MM.1S (cell line): ENCODE results near the gene PRSS36.

Experiments used
- DNase-seq: peaks from one replicate; pipeline ENCODE4 v3.0.0-alpha.2; 2015
- H2AFZ ChIP-seq: fragments of 300-600 bp; sonication (generic); 2 replicates; pipeline ENCODE4 v1.6.0; 2016; ENCODE audit warnings: antibody characterized with exemption, low read length
- H3F3A ChIP-seq: fragments of 300-600 bp; sonication (generic); 2 replicates; pipeline ENCODE4 v1.6.1; 2016; ENCODE audit warnings: mild to moderate bottlenecking, antibody characterized with exemption, low read length, moderate library complexity, mixed read lengths; ENCODE audit not compliant: insufficient read depth
- H3K27ac ChIP-seq: fragments of 300-600 bp; sonication (generic); 2 replicates; pipeline ENCODE4 v1.5.1; 2016; ENCODE audit warnings: mild to moderate bottlenecking, low read length
- H3K27me3 ChIP-seq: fragments of 300-600 bp; sonication (generic); replicated peaks from 2 replicates; pipeline ENCODE4 v1.6.0; 2016; ENCODE audit warnings: low read length; ENCODE audit not compliant: insufficient read depth
- H3K36me3 ChIP-seq: fragments of 300-600 bp; sonication (generic); replicated peaks from 2 replicates; pipeline ENCODE4 v1.6.1; 2016; ENCODE audit warnings: mild to moderate bottlenecking, low read length, mixed read lengths; ENCODE audit not compliant: insufficient read depth
- H3K4me1 ChIP-seq: fragments of 300-600 bp; sonication (generic); 2 replicates; pipeline ENCODE4 v1.6.1; 2016; ENCODE audit warnings: low read length, mixed read lengths
- H3K4me2 ChIP-seq: fragments of 300-600 bp; sonication (generic); 2 replicates; pipeline ENCODE4 v1.6.0; 2016; ENCODE audit warnings: low read depth, low read length
- H3K4me3 ChIP-seq: fragments of 300-600 bp; sonication (generic); 2 replicates; pipeline ENCODE4 v1.5.1; 2016; ENCODE audit warnings: low read length, mixed read lengths
- H3K79me2 ChIP-seq: fragments of 300-600 bp; sonication (generic); 2 replicates; pipeline ENCODE4 v1.6.1; 2016; ENCODE audit warnings: mixed run types, low read length, mixed read lengths
- H3K9ac ChIP-seq: fragments of 300-600 bp; sonication (generic); 2 replicates; pipeline ENCODE4 v1.6.1; 2016; ENCODE audit warnings: low read length, mixed read lengths
- H3K9me2 ChIP-seq: fragments of 300-600 bp; sonication (generic); replicated peaks from 2 replicates; pipeline ENCODE4 v1.6.1; 2016; ENCODE audit warnings: mild to moderate bottlenecking, low read length, mixed read lengths; ENCODE audit not compliant: insufficient read depth
- H3K9me3 ChIP-seq: fragments of 300-600 bp; sonication (generic); replicated peaks from 2 replicates; pipeline ENCODE4 v1.6.1; 2016; ENCODE audit warnings: mild to moderate bottlenecking, low read length, mixed read lengths; ENCODE audit not compliant: insufficient read depth
- H4K20me1 ChIP-seq: fragments of 300-600 bp; sonication (generic); 2 replicates; pipeline ENCODE4 v1.6.1; 2016; ENCODE audit warnings: mild to moderate bottlenecking, low read length, moderate library complexity, mixed read lengths; ENCODE audit not compliant: insufficient read depth
- EZH2 ChIP-seq: fragments of 300-600 bp; sonication (generic); optimal IDR thresholded peaks from 2 replicates; pipeline ENCODE3; 2017; ENCODE audit warnings: low read depth, mild to moderate bottlenecking, antibody characterized with exemption, low read length, mixed read lengths
- EZH2phosphoT487 ChIP-seq: fragments of 300-600 bp; sonication (generic); IDR thresholded peaks from 2 replicates; pipeline ENCODE4 v1.6.1; 2018; ENCODE audit warnings: antibody characterized with exemption, low read length
- TF ChIP-seq, protein P1 (sequence below): fragments of 300-600 bp; sonication (generic); IDR thresholded peaks from 2 replicates; pipeline ENCODE4 v1.5.1; 2016; ENCODE audit warnings: antibody characterized with exemption, low read length, mixed read lengths

Gene PRSS36

GRCh38 chr16:31185339-31185738, 35.5 kb upstream of the PRSS36 start:
- Histone ChIP-seq H3K4me2 (no peak overlapping the region), H3K4me1 (peaks cover 7% of the 10 kb centered on the region), H3F3A (peaks cover 4% of the 10 kb centered on the region; the same call in 1 of the 2 replicates), H3K9me3 (no peaks in the 10 kb centered on the region), H4K20me1 (peaks cover 38% of the 10 kb centered on the region), H3K9ac (no peak overlapping the region), H2AFZ (no peak overlapping the region), H3K27me3 (no peaks in the 10 kb centered on the region), H3K36me3 (peaks cover 52% of the 10 kb centered on the region), H3K4me3 (no peak overlapping the region), H3K9me2 (no peaks in the 10 kb centered on the region), H3K79me2 (peaks cover 91% of the 10 kb centered on the region), H3K27ac (no peak overlapping the region)
- no peak for TF ChIP-seq EZH2phosphoT487
- TF ChIP-seq, protein P1, sequence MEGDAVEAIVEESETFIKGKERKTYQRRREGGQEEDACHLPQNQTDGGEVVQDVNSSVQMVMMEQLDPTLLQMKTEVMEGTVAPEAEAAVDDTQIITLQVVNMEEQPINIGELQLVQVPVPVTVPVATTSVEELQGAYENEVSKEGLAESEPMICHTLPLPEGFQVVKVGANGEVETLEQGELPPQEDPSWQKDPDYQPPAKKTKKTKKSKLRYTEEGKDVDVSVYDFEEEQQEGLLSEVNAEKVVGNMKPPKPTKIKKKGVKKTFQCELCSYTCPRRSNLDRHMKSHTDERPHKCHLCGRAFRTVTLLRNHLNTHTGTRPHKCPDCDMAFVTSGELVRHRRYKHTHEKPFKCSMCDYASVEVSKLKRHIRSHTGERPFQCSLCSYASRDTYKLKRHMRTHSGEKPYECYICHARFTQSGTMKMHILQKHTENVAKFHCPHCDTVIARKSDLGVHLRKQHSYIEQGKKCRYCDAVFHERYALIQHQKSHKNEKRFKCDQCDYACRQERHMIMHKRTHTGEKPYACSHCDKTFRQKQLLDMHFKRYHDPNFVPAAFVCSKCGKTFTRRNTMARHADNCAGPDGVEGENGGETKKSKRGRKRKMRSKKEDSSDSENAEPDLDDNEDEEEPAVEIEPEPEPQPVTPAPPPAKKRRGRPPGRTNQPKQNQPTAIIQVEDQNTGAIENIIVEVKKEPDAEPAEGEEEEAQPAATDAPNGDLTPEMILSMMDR = no peak
- TF ChIP-seq EZH2 = no peak
- no peak for DNase-seq

- Histone ChIP-seq H3K9ac (no peak overlapping the region), H3K27me3 (no peaks in the 10 kb centered on the region), H3K9me3 (no peaks in the 10 kb centered on the region), H3K4me1 (peaks cover 7% of the 10 kb centered on the region), H2AFZ (no peak overlapping the region), H3K9me2 (no peaks in the 10 kb centered on the region), H3K4me2 (no peak overlapping the region), H3K79me2 (peaks cover 90% of the 10 kb centered on the region), H3K4me3 (no peak overlapping the region), H3K27ac (no peak overlapping the region), H4K20me1 (peaks cover 38% of the 10 kb centered on the region), H3K36me3 (peaks cover 47% of the 10 kb centered on the region), H3F3A (peaks cover 4% of the 10 kb centered on the region; the same call in 1 of the 2 replicates)
- TF ChIP-seq, protein P1 = no peak
- TF ChIP-seq EZH2phosphoT487 (no peak), EZH2 (no peak)
- DNase-seq = no peak
These were observed 35.0 kb upstream of the PRSS36 start for GRCh38 chr16:31184888-31185287.

DNA sequence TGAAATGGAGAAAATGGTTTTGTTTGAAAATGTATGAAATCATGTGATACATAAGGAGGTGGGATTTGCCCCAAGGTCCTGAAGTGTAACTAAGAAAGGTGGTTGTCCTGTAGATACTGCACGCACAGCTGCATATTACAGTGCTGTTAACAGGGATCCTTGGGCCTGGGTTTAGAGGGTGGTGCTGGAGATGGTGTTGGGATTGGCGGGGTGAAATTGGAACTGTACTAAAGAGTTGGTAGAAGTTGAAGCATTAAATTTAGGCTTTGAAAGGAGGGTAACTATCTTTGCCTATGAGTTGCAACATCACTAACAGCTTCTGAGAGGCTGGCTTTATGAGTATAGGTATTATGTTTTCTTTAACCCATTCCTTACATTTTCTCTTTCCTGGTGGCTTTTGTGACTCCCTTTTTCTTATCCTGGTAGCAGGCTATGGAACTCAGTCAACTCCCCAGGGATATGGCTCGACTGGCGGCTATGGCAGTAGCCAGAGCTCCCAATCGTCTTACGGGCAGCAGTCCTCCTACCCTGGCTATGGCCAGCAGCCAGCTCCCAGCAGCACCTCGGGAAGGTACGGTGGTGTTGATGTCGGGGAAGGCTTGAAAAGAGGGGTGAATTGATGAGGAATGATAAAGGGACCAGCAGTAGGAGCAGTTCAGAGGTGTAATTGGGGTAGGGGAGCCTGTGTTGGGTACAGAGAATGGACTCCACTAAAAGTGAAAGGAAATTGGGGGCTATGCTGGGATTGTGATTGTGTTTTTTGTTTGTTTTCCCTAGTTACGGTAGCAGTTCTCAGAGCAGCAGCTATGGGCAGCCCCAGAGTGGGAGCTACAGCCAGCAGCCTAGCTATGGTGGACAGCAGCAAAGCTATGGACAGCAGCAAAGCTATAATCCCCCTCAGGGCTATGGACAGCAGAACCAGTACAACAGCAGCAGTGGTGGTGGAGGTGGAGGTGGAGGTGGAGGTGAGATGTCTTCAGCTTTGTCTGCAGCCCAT, 33.9 kb upstream of the PRSS36 start:
- H3K9ac ChIP-seq = no peak overlapping the region
- H3K36me3 ChIP-seq = peaks cover 37% of the 10 kb centered on the region
- no peak overlapping the region for H3K4me3 ChIP-seq
- peaks cover 84% of the 10 kb centered on the region for H3K79me2 ChIP-seq
- no peak overlapping the region for H2AFZ ChIP-seq
- H3K4me2 ChIP-seq = no peak overlapping the region
- H3K27me3 ChIP-seq = no peaks in the 10 kb centered on the region
- TF ChIP-seq EZH2phosphoT487 = no peak
- TF ChIP-seq, protein P1 = no peak
- TF ChIP-seq EZH2 = no peak
- H3K4me1 ChIP-seq = peaks cover 12% of the 10 kb centered on the region
- DNase-seq = no peak
- H3F3A ChIP-seq = peaks cover 8% of the 10 kb centered on the region
- H4K20me1 ChIP-seq = peaks cover 39% of the 10 kb centered on the region
- H3K9me3 ChIP-seq = no peaks in the 10 kb centered on the region
- H3K9me2 ChIP-seq = no peaks in the 10 kb centered on the region
- no peak overlapping the region for H3K27ac ChIP-seq
